ENCODE measurements around the gene SPATS2L.
A peak's percentile ranks its signal among the peaks of the same experiment; 100 is the strongest.

The SPATS2L gene

DNA sequence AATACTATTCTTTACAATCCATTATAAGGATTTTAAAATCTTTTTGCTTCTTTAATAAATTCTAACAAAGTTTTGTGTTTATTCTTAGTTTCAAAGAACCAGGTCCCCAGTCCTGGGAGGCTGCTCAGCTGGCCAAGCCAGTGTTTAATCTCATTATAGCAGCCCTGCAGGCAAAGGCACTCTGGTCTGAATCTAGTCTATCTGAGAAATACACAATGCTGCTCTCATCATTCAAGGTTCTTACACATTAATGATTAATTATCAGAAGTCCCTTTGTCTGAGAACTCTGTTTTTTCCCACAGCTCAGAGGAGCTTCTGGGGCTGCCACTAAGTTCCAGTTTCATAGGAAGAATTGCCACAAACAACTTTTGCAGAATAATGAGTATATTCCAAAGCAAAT is 175.7 kb downstream of the SPATS2L start:
- no peak for DNase-seq (ENCODE audit: low read depth)
- in situ Hi-C loops (cut with HindIII; ENCODE audit: low sequenced_read_pairs) = loop anchor here (5.0 kb wide), 1 partner anchor 510 kb away; no protein-coding TSS in a partner anchor
- TF ChIP-seq, protein P1, sequence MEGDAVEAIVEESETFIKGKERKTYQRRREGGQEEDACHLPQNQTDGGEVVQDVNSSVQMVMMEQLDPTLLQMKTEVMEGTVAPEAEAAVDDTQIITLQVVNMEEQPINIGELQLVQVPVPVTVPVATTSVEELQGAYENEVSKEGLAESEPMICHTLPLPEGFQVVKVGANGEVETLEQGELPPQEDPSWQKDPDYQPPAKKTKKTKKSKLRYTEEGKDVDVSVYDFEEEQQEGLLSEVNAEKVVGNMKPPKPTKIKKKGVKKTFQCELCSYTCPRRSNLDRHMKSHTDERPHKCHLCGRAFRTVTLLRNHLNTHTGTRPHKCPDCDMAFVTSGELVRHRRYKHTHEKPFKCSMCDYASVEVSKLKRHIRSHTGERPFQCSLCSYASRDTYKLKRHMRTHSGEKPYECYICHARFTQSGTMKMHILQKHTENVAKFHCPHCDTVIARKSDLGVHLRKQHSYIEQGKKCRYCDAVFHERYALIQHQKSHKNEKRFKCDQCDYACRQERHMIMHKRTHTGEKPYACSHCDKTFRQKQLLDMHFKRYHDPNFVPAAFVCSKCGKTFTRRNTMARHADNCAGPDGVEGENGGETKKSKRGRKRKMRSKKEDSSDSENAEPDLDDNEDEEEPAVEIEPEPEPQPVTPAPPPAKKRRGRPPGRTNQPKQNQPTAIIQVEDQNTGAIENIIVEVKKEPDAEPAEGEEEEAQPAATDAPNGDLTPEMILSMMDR (IDR thresholded peaks at IDR 0.05; ENCODE audit: low read depth, low read length, missing control alignments) = no peak

GRCh38 chr2:200483729-200484198 is 177.3 kb downstream of the SPATS2L start:
- in situ Hi-C loops (cut with HindIII; ENCODE audit: low sequenced_read_pairs) = loop anchor here (5.0 kb wide), 1 partner anchor 511 kb away; no protein-coding TSS in a partner anchor
- no peak overlapping the region for H3K4me3 ChIP-seq (ENCODE audit: low read depth, low read length)
- DNase-seq (ENCODE audit: low read depth) = no peak
- TF ChIP-seq, protein P1 (IDR thresholded peaks at IDR 0.05; ENCODE audit: low read depth, low read length, missing control alignments) = peak; percentile 49

More for the DNA sequence above, 175.7 kb downstream of the SPATS2L start:
- H3K4me3 ChIP-seq (ENCODE audit: low read depth, low read length) = no peak overlapping the region

GRCh38 chr2:200484934-200485333 is 178.4 kb downstream of the SPATS2L start:
- DNase-seq (ENCODE audit: low read depth) = no peak
- TF ChIP-seq, protein P1 (IDR thresholded peaks at IDR 0.05; ENCODE audit: low read depth, low read length, missing control alignments) = no peak
- in situ Hi-C loops (cut with HindIII; ENCODE audit: low sequenced_read_pairs) = loop anchor here (5.0 kb wide), 1 partner anchor 513 kb away; no protein-coding TSS in a partner anchor
- no peak overlapping the region for H3K4me3 ChIP-seq (ENCODE audit: low read depth, low read length)

DNA sequence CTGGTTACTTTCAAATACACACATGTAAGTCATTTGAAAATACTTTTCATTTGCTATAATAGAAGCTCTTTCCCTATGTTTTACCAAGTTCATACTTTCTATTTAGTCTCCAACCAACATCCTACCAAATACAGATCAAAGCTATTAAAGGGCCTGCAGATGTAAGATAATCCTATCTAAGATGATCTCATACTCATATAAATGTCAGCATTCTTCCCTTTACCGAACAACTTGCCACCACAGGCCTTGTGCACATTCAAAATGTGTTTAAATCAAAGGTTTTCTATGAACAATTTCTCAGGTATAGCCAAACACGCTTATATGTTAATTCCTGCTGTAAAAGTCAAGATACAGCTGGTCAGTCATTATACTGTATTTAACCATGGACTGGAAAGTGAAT is 180.0 kb downstream of the SPATS2L start:
- in situ Hi-C loops (cut with HindIII; ENCODE audit: low sequenced_read_pairs) = no loop called here
- H3K4me3 ChIP-seq (ENCODE audit: low read depth, low read length) = no peak overlapping the region
- TF ChIP-seq, protein P1 (IDR thresholded peaks at IDR 0.05; ENCODE audit: low read depth, low read length, missing control alignments) = no peak

GRCh38 chr2:200488169-200488568 is 181.7 kb downstream of the SPATS2L start:
- in situ Hi-C loops (cut with HindIII; ENCODE audit: low sequenced_read_pairs) = no loop called here
- DNase-seq (ENCODE audit: low read depth) = no peak
- H3K4me3 ChIP-seq (ENCODE audit: low read depth, low read length) = no peak overlapping the region
- TF ChIP-seq, protein P1 (IDR thresholded peaks at IDR 0.05; ENCODE audit: low read depth, low read length, missing control alignments) = no peak

More for the DNA sequence above, 180.0 kb downstream of the SPATS2L start:
- no peak for DNase-seq (ENCODE audit: low read depth)

- H3K4me3 ChIP-seq (ENCODE audit: low read depth, low read length) = no peak overlapping the region
- TF ChIP-seq, protein P1 (IDR thresholded peaks at IDR 0.05; ENCODE audit: low read depth, low read length, missing control alignments) = no peak
- DNase-seq (ENCODE audit: low read depth) = no peak
- in situ Hi-C loops (cut with HindIII; ENCODE audit: low sequenced_read_pairs) = no loop called here
Observed at GRCh38 chr2:200490001-200490400, 183.5 kb downstream of the SPATS2L start.

Measured in astrocyte of the cerebellum (primary cell).